ENCODE data around the gene SLC8A2.

The SLC8A2 gene

GRCh38 chr19:47494729-47495128 lies 23.0 kb upstream of the SLC8A2 start:
- Histone ChIP-seq H2AFZ (ENCODE audit: low read length) (no peak overlapping the region), H3K9me2 (replicated peaks; ENCODE audit: insufficient read depth, low read length) (no peaks in the 10 kb centered on the region), H3K9me3 (replicated peaks; ENCODE audit: insufficient read depth, low read length) (no peaks in the 10 kb centered on the region), H3K4me2 (ENCODE audit: low read depth, low read length) (no peak overlapping the region), H3K4me1 (ENCODE audit: low read length) (peaks cover 7% of the 10 kb centered on the region; the same call in 1 of the 2 replicates), H3K27me3 (replicated peaks; ENCODE audit: insufficient read depth, low read length) (no peaks in the 10 kb centered on the region), H3K79me2 (ENCODE audit: low read length) (0 out of 2 replicates have a peak, but pooled peaks cover 3% of the 10 kb centered on the region), H3K9ac (ENCODE audit: low read length) (no peak overlapping the region), H3F3A (ENCODE audit: insufficient read depth, low read length) (no peaks in the 10 kb centered on the region), H3K27ac (ENCODE audit: low read length) (no peak overlapping the region), H3K36me3 (replicated peaks; ENCODE audit: insufficient read depth, low read length) (no peaks in the 10 kb centered on the region), H3K4me3 (ENCODE audit: low read length) (no peak overlapping the region), H4K20me1 (ENCODE audit: insufficient read depth, low read length) (no peaks in the 10 kb centered on the region)
- DNase-seq, result no peak
- TF ChIP-seq CTCF (IDR thresholded peaks at IDR 0.05; ENCODE audit: low read length), result no peak
- TF ChIP-seq EZH2phosphoT487 (IDR thresholded peaks at IDR 0.05; ENCODE audit: low read length), result no peak
- no peak for TF ChIP-seq EZH2 (optimal IDR thresholded peaks at IDR 0.05; ENCODE audit: low read depth, low read length)

- no peaks in the 10 kb centered on the region for H3K27me3 ChIP-seq (replicated peaks; ENCODE audit: insufficient read depth, low read length)
- H3K9me3 ChIP-seq (replicated peaks; ENCODE audit: insufficient read depth, low read length), result no peaks in the 10 kb centered on the region
- no peak for TF ChIP-seq EZH2 (optimal IDR thresholded peaks at IDR 0.05; ENCODE audit: low read depth, low read length)
- TF ChIP-seq EZH2phosphoT487 (IDR thresholded peaks at IDR 0.05; ENCODE audit: low read length), result no peak
- no peak for TF ChIP-seq CTCF (IDR thresholded peaks at IDR 0.05; ENCODE audit: low read length)
- H2AFZ ChIP-seq (ENCODE audit: low read length), result no peak overlapping the region
- H3K9ac ChIP-seq (ENCODE audit: low read length), result no peak overlapping the region
- no peak overlapping the region for H3K4me3 ChIP-seq (ENCODE audit: low read length)
- peaks cover 7% of the 10 kb centered on the region; the same call in 1 of the 2 replicates for H3K4me1 ChIP-seq (ENCODE audit: low read length)
- no peak for DNase-seq
- H3K79me2 ChIP-seq (ENCODE audit: low read length), result 0 out of 2 replicates have a peak, but pooled peaks cover 3% of the 10 kb centered on the region
- H3K27ac ChIP-seq (ENCODE audit: low read length), result no peak overlapping the region
- H3K9me2 ChIP-seq (replicated peaks; ENCODE audit: insufficient read depth, low read length), result no peaks in the 10 kb centered on the region
- no peaks in the 10 kb centered on the region for H3K36me3 ChIP-seq (replicated peaks; ENCODE audit: insufficient read depth, low read length)
- H3F3A ChIP-seq (ENCODE audit: insufficient read depth, low read length), result no peaks in the 10 kb centered on the region
- no peak overlapping the region for H3K4me2 ChIP-seq (ENCODE audit: low read depth, low read length)
- H4K20me1 ChIP-seq (ENCODE audit: insufficient read depth, low read length), result no peaks in the 10 kb centered on the region
Measured at GRCh38 chr19:47494211-47494547, 22.5 kb upstream of the SLC8A2 start.

GRCh38 chr19:47493378-47494210 lies 21.9 kb upstream of the SLC8A2 start:
- no peak overlapping the region for H3K9ac ChIP-seq (ENCODE audit: low read length)
- H3K36me3 ChIP-seq (replicated peaks; ENCODE audit: insufficient read depth, low read length), result no peaks in the 10 kb centered on the region
- no peak for TF ChIP-seq CTCF (IDR thresholded peaks at IDR 0.05; ENCODE audit: low read length)
- no peak for TF ChIP-seq EZH2 (optimal IDR thresholded peaks at IDR 0.05; ENCODE audit: low read depth, low read length)
- no peak for TF ChIP-seq EZH2phosphoT487 (IDR thresholded peaks at IDR 0.05; ENCODE audit: low read length)
- H2AFZ ChIP-seq (ENCODE audit: low read length), result no peak overlapping the region
- no peak overlapping the region for H3K27ac ChIP-seq (ENCODE audit: low read length)
- H3K79me2 ChIP-seq (ENCODE audit: low read length), result 0 out of 2 replicates have a peak, but pooled peaks cover 3% of the 10 kb centered on the region
- H3K9me3 ChIP-seq (replicated peaks; ENCODE audit: insufficient read depth, low read length), result no peaks in the 10 kb centered on the region
- H3F3A ChIP-seq (ENCODE audit: insufficient read depth, low read length), result no peaks in the 10 kb centered on the region
- peaks cover 7% of the 10 kb centered on the region; the same call in 1 of the 2 replicates for H3K4me1 ChIP-seq (ENCODE audit: low read length)
- DNase-seq, result no peak
- no peak overlapping the region for H3K4me2 ChIP-seq (ENCODE audit: low read depth, low read length)
- no peaks in the 10 kb centered on the region for H3K27me3 ChIP-seq (replicated peaks; ENCODE audit: insufficient read depth, low read length)
- H3K9me2 ChIP-seq (replicated peaks; ENCODE audit: insufficient read depth, low read length), result no peaks in the 10 kb centered on the region
- H4K20me1 ChIP-seq (ENCODE audit: insufficient read depth, low read length), result no peaks in the 10 kb centered on the region
- no peak overlapping the region for H3K4me3 ChIP-seq (ENCODE audit: low read length)
